ENCODE measurements around the gene LAMB3.

The LAMB3 gene

GRCh38 chr1:209586221-209586740, 65.9 kb downstream of the LAMB3 start:
- POLR2A ChIA-PET: no interaction called here
- Histone ChIP-seq H3K4me1 (ENCODE audit: control insufficient read depth, insufficient read depth, low read length) (no peaks in the 10 kb centered on the region), H3K4me3 (ENCODE audit: low read depth, low read length) (no peak overlapping the region), H3K27ac (ENCODE audit: extremely low read depth, low read depth, low read length) (no peak overlapping the region), H3K36me3 (ENCODE audit: control insufficient read depth in 2 of 2, insufficient read depth in 1 of 2, low read length in 2 of 2) (no peaks in the 10 kb centered on the region), H3K9me3 (ENCODE audit: control insufficient read depth, insufficient read depth, low read depth, low read length) (no peaks in the 10 kb centered on the region)
- TF ChIP-seq, protein P1, sequence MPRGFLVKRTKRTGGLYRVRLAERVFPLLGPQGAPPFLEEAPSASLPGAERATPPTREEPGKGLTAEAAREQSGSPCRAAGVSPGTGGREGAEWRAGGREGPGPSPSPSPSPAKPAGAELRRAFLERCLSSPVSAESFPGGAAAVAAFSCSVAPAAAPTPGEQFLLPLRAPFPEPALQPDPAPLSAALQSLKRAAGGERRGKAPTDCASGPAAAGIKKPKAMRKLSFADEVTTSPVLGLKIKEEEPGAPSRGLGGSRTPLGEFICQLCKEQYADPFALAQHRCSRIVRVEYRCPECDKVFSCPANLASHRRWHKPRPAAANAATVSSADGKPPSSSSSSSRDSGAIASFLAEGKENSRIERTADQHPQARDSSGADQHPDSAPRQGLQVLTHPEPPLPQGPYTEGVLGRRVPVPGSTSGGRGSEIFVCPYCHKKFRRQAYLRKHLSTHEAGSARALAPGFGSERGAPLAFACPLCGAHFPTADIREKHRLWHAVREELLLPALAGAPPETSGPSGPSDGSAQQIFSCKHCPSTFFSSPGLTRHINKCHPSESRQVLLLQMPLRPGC (tag by site-specific recombination; IDR thresholded peaks at IDR 0.05): no peak
- no peak for TF ChIP-seq ZNF214 (tag by site-specific recombination; IDR thresholded peaks at IDR 0.05; ENCODE audit: borderline replicate concordance)
- TF ChIP-seq ZNF138 (tag by site-specific recombination; IDR thresholded peaks at IDR 0.05; ENCODE audit: borderline replicate concordance): no peak
- no peak for TF ChIP-seq KLF7 (tag by site-specific recombination; IDR thresholded peaks at IDR 0.05; ENCODE audit: borderline replicate concordance)
- TF ChIP-seq ZNF837 (tag by site-specific recombination; IDR thresholded peaks at IDR 0.05): no peak
- TF ChIP-seq ZNF843 (tag by site-specific recombination; IDR thresholded peaks at IDR 0.05): no peak
- TF ChIP-seq ZBTB21 (tag by site-specific recombination; IDR thresholded peaks at IDR 0.05): no peak
- TF ChIP-seq ZNF239 (tag by site-specific recombination; IDR thresholded peaks at IDR 0.05): no peak
- no peak for TF ChIP-seq ZNF335 (tag by site-specific recombination; conservative IDR thresholded peaks at IDR 0.05)
- no peak for TF ChIP-seq ZNF776 (tag by site-specific recombination; IDR thresholded peaks at IDR 0.05; ENCODE audit: borderline replicate concordance)
- TF ChIP-seq SETDB1 (IDR thresholded peaks at IDR 0.05; ENCODE audit: insufficient read length, low read length): no peak
- TF ChIP-seq ZXDB (tag by site-specific recombination; IDR thresholded peaks at IDR 0.05): no peak
- TF ChIP-seq, protein P2, sequence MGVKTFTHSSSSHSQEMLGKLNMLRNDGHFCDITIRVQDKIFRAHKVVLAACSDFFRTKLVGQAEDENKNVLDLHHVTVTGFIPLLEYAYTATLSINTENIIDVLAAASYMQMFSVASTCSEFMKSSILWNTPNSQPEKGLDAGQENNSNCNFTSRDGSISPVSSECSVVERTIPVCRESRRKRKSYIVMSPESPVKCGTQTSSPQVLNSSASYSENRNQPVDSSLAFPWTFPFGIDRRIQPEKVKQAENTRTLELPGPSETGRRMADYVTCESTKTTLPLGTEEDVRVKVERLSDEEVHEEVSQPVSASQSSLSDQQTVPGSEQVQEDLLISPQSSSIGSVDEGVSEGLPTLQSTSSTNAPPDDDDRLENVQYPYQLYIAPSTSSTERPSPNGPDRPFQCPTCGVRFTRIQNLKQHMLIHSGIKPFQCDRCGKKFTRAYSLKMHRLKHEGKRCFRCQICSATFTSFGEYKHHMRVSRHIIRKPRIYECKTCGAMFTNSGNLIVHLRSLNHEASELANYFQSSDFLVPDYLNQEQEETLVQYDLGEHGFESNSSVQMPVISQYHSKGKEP (tag by site-specific recombination; IDR thresholded peaks at IDR 0.05): no peak
- no peak for TF ChIP-seq ZNF623 (tag by site-specific recombination; IDR thresholded peaks at IDR 0.05)
- TF ChIP-seq ZNF302 (tag by site-specific recombination; IDR thresholded peaks at IDR 0.05; ENCODE audit: low read depth): no peak
- no peak for TF ChIP-seq ZNF112 (tag by site-specific recombination; IDR thresholded peaks at IDR 0.05)
- CTCF ChIA-PET: interaction anchor here (1.1 to 1.3 kb wide), 2 partner anchors 10 to 11 kb away, joined by 4 to 5 read pairs; no protein-coding TSS in a partner anchor

- TF ChIP-seq ZNF610 (tag by site-specific recombination; IDR thresholded peaks at IDR 0.05; ENCODE audit: borderline replicate concordance): peak; percentile 64; the same call in 1 of the 2 replicates
- no peak for TF ChIP-seq ZNF660 (tag by site-specific recombination; IDR thresholded peaks at IDR 0.05)
- TF ChIP-seq, protein P3, sequence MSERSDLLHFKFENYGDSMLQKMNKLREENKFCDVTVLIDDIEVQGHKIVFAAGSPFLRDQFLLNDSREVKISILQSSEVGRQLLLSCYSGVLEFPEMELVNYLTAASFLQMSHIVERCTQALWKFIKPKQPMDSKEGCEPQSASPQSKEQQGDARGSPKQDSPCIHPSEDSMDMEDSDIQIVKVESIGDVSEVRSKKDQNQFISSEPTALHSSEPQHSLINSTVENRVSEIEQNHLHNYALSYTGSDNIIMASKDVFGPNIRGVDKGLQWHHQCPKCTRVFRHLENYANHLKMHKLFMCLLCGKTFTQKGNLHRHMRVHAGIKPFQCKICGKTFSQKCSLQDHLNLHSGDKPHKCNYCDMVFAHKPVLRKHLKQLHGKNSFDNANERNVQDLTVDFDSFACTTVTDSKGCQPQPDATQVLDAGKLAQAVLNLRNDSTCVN (tag by site-specific recombination; optimal IDR thresholded peaks at IDR 0.05): peak; percentile 23
- ChIA-PET CTCF (interaction anchor here (1.0 to 1.1 kb wide), 2 partner anchors 9 to 10 kb away, joined by 4 to 5 read pairs; no protein-coding TSS in a partner anchor), POLR2A (no interaction called here)
- Histone ChIP-seq H3K9me3 (ENCODE audit: control insufficient read depth, insufficient read depth, low read depth, low read length) (no peaks in the 10 kb centered on the region), H3K36me3 (ENCODE audit: control insufficient read depth in 2 of 2, insufficient read depth in 1 of 2, low read length in 2 of 2) (no peaks in the 10 kb centered on the region), H3K27ac (ENCODE audit: extremely low read depth, low read depth, low read length) (no peak overlapping the region), H3K4me3 (ENCODE audit: low read depth, low read length) (no peak overlapping the region), H3K4me1 (ENCODE audit: control insufficient read depth, insufficient read depth, low read length) (no peaks in the 10 kb centered on the region)
Observed at GRCh38 chr1:209585672-209586071, 66.6 kb downstream of the LAMB3 start.

Data from HEK293 (cell line).